Measurements from ENCODE around the gene RWDD4. TPM values are rescaled to one million over a fixed set of nuclear protein-coding genes. Genes with fewer than 3 reads are reported as not detected.

RWDD4 gene
- total RNA-seq, 1 donor from 2014 or later, result 14.8 TPM

DNA sequence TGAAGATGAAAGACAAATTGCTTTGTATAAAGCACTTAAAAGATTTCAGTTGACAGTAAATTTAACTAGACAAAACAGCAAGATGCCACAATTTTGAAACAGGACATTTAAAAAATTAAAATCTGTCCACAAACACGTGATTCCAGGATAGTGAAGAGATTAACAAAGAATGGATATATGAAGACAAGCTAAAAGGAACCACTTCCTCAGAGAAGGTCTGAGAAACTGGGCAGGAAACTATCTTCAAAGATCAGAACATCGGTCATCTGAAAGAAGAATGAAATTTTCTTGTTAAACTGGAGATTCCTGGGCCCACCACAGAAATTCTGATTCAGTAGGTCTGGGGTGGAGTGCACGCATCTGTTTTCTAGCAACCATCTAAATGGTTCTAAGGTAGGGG is 1.4 kb downstream of the RWDD4 start:
- Mint-ChIP-seq H3K9me3 (no peaks in the 10 kb centered on the region), H3K4me3 (peak overlapping the region; percentile 94), H3K36me3 (peaks cover 15% of the 10 kb centered on the region), H3K27ac (no peak overlapping the region), H3K4me1 (peaks cover 28% of the 10 kb centered on the region), H3K27me3 (ENCODE audit: low read depth) (no peaks in the 10 kb centered on the region)
- no peak for DNase-seq (ENCODE audit: low spot score in 2 of 2, unreplicated experiment in 2 of 2)
- TF ChIP-seq, protein P1, sequence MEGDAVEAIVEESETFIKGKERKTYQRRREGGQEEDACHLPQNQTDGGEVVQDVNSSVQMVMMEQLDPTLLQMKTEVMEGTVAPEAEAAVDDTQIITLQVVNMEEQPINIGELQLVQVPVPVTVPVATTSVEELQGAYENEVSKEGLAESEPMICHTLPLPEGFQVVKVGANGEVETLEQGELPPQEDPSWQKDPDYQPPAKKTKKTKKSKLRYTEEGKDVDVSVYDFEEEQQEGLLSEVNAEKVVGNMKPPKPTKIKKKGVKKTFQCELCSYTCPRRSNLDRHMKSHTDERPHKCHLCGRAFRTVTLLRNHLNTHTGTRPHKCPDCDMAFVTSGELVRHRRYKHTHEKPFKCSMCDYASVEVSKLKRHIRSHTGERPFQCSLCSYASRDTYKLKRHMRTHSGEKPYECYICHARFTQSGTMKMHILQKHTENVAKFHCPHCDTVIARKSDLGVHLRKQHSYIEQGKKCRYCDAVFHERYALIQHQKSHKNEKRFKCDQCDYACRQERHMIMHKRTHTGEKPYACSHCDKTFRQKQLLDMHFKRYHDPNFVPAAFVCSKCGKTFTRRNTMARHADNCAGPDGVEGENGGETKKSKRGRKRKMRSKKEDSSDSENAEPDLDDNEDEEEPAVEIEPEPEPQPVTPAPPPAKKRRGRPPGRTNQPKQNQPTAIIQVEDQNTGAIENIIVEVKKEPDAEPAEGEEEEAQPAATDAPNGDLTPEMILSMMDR (IDR thresholded peaks at IDR 0.05; ENCODE audit: unreplicated experiment), result no peak

DNA sequence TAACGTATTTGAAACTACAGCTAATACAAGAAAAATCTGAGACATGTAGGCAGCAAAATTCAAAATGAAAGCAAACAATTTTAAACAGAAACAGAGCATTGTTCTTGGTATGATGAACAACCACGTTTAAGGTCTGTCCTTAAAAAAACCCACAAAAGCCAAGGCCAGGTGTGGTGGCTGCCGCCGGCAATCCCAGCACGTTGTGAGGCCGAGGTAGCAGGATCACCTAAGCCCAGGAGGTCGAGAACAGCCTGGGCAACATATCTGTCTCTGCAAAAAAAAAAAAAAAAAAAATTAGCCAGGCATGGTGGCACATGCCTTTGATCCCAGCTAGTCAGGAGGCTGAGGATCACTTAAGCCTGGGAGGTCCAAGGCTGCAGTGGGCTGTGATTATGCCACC is 13.7 kb downstream of the RWDD4 start:
- DNase-seq (ENCODE audit: low spot score in 2 of 2, unreplicated experiment in 2 of 2), result no peak
- Mint-ChIP-seq H3K27ac (no peak overlapping the region), H3K4me3 (no peak overlapping the region), H3K4me1 (no peaks in the 10 kb centered on the region), H3K9me3 (no peaks in the 10 kb centered on the region), H3K36me3 (peaks cover 22% of the 10 kb centered on the region), H3K27me3 (ENCODE audit: low read depth) (no peaks in the 10 kb centered on the region)
- TF ChIP-seq, protein P1 (IDR thresholded peaks at IDR 0.05; ENCODE audit: unreplicated experiment), result no peak

DNA sequence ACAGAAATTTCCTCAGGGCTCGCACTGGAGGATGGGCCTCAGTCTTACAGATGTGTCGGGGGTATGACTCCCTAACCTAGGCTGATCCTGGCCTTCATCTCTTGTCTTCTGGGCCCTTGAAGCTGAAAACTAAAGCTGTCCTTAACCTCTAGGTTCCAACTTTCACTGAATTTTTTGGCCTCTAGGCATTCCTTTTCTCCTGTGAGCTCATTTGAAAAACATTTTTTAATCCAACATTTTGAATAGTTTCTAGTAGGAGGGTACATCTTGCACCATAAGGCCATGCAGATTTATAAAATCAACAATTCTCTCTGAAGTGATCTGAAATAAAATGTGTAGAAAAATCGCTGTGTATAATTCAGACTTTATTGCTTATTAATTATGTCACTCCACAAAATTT is 19.7 kb downstream of the RWDD4 start:
- Mint-ChIP-seq H3K9me3 (no peaks in the 10 kb centered on the region), H3K27ac (no peak overlapping the region), H3K36me3 (peaks cover 14% of the 10 kb centered on the region), H3K4me1 (peaks cover 7% of the 10 kb centered on the region), H3K4me3 (no peak overlapping the region), H3K27me3 (ENCODE audit: low read depth) (no peaks in the 10 kb centered on the region)
- DNase-seq (ENCODE audit: low spot score in 2 of 2, unreplicated experiment in 2 of 2), result no peak
- TF ChIP-seq, protein P1 (IDR thresholded peaks at IDR 0.05; ENCODE audit: unreplicated experiment), result no peak

DNA sequence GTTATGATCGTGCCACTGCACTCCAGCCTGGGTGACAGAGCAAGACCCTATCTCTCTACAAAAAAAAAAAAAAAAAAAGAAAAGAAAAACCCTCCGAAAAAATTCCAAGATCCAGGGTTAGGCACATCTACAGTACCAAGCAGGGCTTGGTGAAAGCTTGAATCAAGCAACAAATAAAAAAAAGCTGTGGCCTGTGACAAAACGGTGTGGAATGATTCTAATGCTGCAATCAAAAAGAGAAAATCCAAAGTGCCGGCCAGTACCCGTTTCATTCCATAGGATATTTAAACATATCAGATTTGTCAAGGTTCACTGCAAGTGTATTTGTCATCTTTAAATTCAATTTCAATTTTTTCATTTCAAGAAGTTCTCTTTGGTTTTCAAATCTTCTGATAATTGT is 20.5 kb downstream of the RWDD4 start:
- Mint-ChIP-seq H3K27ac (no peak overlapping the region), H3K36me3 (peaks cover 8% of the 10 kb centered on the region), H3K4me1 (peaks cover 7% of the 10 kb centered on the region), H3K4me3 (no peak overlapping the region), H3K27me3 (ENCODE audit: low read depth) (no peaks in the 10 kb centered on the region), H3K9me3 (no peaks in the 10 kb centered on the region)
- TF ChIP-seq, protein P1 (IDR thresholded peaks at IDR 0.05; ENCODE audit: unreplicated experiment), result no peak
- DNase-seq (ENCODE audit: low spot score in 2 of 2, unreplicated experiment in 2 of 2), result no peak

DNA sequence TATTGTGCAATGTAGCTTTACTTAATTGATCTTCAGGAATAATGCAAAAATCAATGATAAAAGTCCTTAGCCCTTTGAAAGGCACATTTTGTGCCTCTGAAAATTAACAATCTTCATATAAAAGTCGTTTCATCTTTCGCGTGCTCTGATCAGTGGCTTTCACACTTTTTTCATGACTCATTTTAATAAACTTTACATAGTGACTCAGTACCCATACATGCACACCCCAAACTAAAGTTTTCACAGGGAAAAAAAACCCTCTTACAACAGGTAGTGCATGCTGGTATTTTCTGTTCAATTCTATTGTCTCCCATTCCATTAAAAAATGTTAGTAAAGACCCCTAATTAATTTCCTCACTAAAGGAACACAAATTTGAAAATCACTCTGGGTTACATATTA is 21.5 kb downstream of the RWDD4 start:
- peaks cover 9% of the 10 kb centered on the region for H3K4me1 Mint-ChIP-seq
- H3K36me3 Mint-ChIP-seq, result peaks cover 7% of the 10 kb centered on the region
- DNase-seq (ENCODE audit: low spot score in 2 of 2, unreplicated experiment in 2 of 2), result no peak
- H3K27me3 Mint-ChIP-seq (ENCODE audit: low read depth), result no peaks in the 10 kb centered on the region
- no peaks in the 10 kb centered on the region for H3K9me3 Mint-ChIP-seq
- H3K27ac Mint-ChIP-seq, result no peak overlapping the region
- TF ChIP-seq, protein P1 (IDR thresholded peaks at IDR 0.05; ENCODE audit: unreplicated experiment), result no peak
- H3K4me3 Mint-ChIP-seq, result no peak overlapping the region

DNA sequence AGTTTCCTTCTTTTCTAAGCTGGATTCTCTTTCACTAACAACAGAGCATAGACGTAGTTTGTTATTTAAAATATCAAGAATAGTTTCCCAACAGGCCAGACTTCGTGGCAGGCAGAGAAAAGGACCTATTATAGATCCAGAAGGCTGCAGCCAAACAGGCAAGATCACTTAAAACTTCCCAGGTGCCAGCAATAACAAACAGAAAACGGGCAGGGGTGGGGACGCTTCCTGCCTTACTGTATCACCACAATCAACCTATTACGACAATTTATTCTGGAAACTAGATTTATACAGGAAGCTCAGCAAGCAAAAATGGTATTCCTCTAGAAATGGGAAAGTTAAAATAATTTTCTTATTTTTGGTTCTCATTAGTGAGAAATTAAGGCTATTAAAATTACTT is 22.1 kb downstream of the RWDD4 start:
- DNase-seq (ENCODE audit: low spot score in 2 of 2, unreplicated experiment in 2 of 2), result no peak
- Mint-ChIP-seq H3K9me3 (no peaks in the 10 kb centered on the region), H3K4me3 (no peak overlapping the region), H3K36me3 (peaks cover 5% of the 10 kb centered on the region), H3K4me1 (peaks cover 9% of the 10 kb centered on the region), H3K27ac (peak overlapping the region; percentile 27), H3K27me3 (ENCODE audit: low read depth) (no peaks in the 10 kb centered on the region)
- TF ChIP-seq, protein P1 (IDR thresholded peaks at IDR 0.05; ENCODE audit: unreplicated experiment), result no peak

Measured in mesothelial cell of epicardium (in vitro differentiated cells).